PC-9 (cell line): ENCODE results near the gene MAPK8IP3. TPM values are rescaled to one million over a fixed set of nuclear protein-coding genes. Genes with fewer than 3 reads are reported as not detected.

Experiments
- BruUV-seq: library from RNA; stranded (reverse); fragments of 400-500 nt; replicated peaks from 2 replicates; lab custom pipeline; 2021; lab: Mats Ljungman, UMichigan
- CTCF ChIA-PET: fragments of 300-600 bp; sonication (Branson Sonifier 250); formaldehyde crosslinking; loops from one replicate; lab custom pipeline; 2022; ENCODE audit warnings: antibody characterized with exemption; lab: Charles Lee
- POLR2A ChIA-PET: fragments of 300-600 bp; sonication (Branson Sonifier 250); formaldehyde crosslinking; loops from one replicate; lab custom pipeline; 2022; ENCODE audit warnings: antibody characterized with exemption; ENCODE audit not compliant: unreplicated experiment; lab: Charles Lee
- DNase-seq, 2 experiments: peaks; one replicate each; pipeline versions ENCODE4 v3.0.0 to v3.0.0-alpha.2; 2015 to 2022; ENCODE audit warnings: mixed read lengths in 1 of 2
- H2AFZ ChIP-seq: fragments of 200-600 bp; sonication (generic); 2 replicates; pipeline ENCODE4 v1.8.1; 2017; ENCODE audit warnings: antibody characterized with exemption
- H3F3A ChIP-seq: fragments of 200-600 bp; sonication (generic); 2 replicates; pipeline ENCODE4 v1.8.1; 2017; ENCODE audit warnings: antibody characterized with exemption, mild to moderate bottlenecking, low read depth; ENCODE audit not compliant: insufficient read depth
- H3K27ac ChIP-seq: fragments of 200-600 bp; sonication (generic); 2 replicates; pipeline ENCODE4 v1.6.1; 2016; ENCODE audit warnings: mixed run types
- H3K27me3 ChIP-seq: fragments of 200-600 bp; sonication (generic); 2 replicates; pipeline ENCODE4 v1.6.1; 2016; ENCODE audit warnings: low read depth, mixed run types; ENCODE audit not compliant: insufficient read depth
- H3K36me3 ChIP-seq: fragments of 200-600 bp; sonication (generic); 2 replicates; pipeline ENCODE4 v1.6.1; 2016; ENCODE audit warnings: low read depth, mixed run types
- H3K4me1 ChIP-seq: fragments of 200-600 bp; sonication (generic); replicated peaks from 2 replicates; pipeline ENCODE4 v1.6.1; 2016; ENCODE audit warnings: mixed run types; ENCODE audit not compliant: insufficient read depth
- H3K4me2 ChIP-seq: fragments of 200-600 bp; sonication (generic); 2 replicates; pipeline ENCODE4 v1.6.1; 2017; ENCODE audit warnings: mixed run types
- H3K4me3 ChIP-seq: fragments of 200-600 bp; sonication (generic); 2 replicates; pipeline ENCODE4 v1.6.1; 2016; ENCODE audit warnings: mixed run types
- H3K79me2 ChIP-seq: fragments of 200-600 bp; sonication (generic); 2 replicates; pipeline ENCODE4 v1.6.1; 2017; ENCODE audit warnings: low read depth, mixed run types
- H3K9me2 ChIP-seq: fragments of 200-600 bp; sonication (generic); 2 replicates; pipeline ENCODE4 v1.8.1; 2017; ENCODE audit warnings: mild to moderate bottlenecking; ENCODE audit not compliant: insufficient read depth
- H3K9me3 ChIP-seq: fragments of 200-600 bp; sonication (generic); 2 replicates; pipeline ENCODE4 v1.8.1; 2016; ENCODE audit warnings: low read depth; ENCODE audit not compliant: insufficient read depth
- H4K20me1 ChIP-seq: fragments of 200-600 bp; sonication (generic); 2 replicates; pipeline ENCODE4 v1.8.1; 2017; ENCODE audit not compliant: insufficient read depth
- CTCF ChIP-seq: fragments of 200-600 bp; sonication (generic); conservative IDR thresholded peaks from 2 replicates; pipeline ENCODE4 v1.6.1; 2017; ENCODE audit warnings: mixed run types, antibody characterized with exemption, mild to moderate bottlenecking, moderate library complexity
- EZH2 ChIP-seq: fragments of 200-600 bp; sonication (generic); IDR thresholded peaks from 2 replicates; pipeline ENCODE4 v1.8.0; 2017; ENCODE audit warnings: antibody characterized with exemption, low read depth
- intact Hi-C: fragments of 100-400 bp; cut with micrococcal nuclease; formaldehyde crosslinking; loops from one replicate; pipeline ENCODE4 v1.10.0; 2022; ENCODE audit not compliant: unreplicated experiment
- total RNA-seq: library from RNA; stranded (reverse); gene quantifications from 2 replicates; pipeline ENCODE4 v1.2.3, GENCODE V29; 2021

Gene MAPK8IP3
- total RNA-seq, 1 experiment from 2014 or later, result 125 TPM

- TF ChIP-seq CTCF, result no peak
- TF ChIP-seq EZH2, result no peak
- intact Hi-C loops, result no loop called here
- H3K4me1 ChIP-seq, result peaks cover 18% of the 10 kb centered on the region
- H3K27ac ChIP-seq, result no peak overlapping the region
- no peak overlapping the region for H3K4me3 ChIP-seq
- no peak overlapping the region for H3K4me2 ChIP-seq
- peaks cover 16% of the 10 kb centered on the region; the same call in 1 of the 2 replicates for H3F3A ChIP-seq
- ChIA-PET CTCF (interaction anchor here (0.9 kb wide), 1 partner anchor 15 kb away, joined by 3 read pairs; no protein-coding TSS in a partner anchor), POLR2A (no interaction called here)
- no peaks in the 10 kb centered on the region for H3K9me3 ChIP-seq
- H3K9me2 ChIP-seq, result no peaks in the 10 kb centered on the region
- H3K36me3 ChIP-seq, result no peaks in the 10 kb centered on the region
- no peak overlapping the region for H2AFZ ChIP-seq
- no peaks in the 10 kb centered on the region for H3K27me3 ChIP-seq
- peaks cover 62% of the 10 kb centered on the region for H3K79me2 ChIP-seq
- peaks cover 10% of the 10 kb centered on the region for H4K20me1 ChIP-seq
- DNase-seq, result no peak
- BruUV-seq, result no TSS peak
These were observed 2.8 kb downstream of the MAPK8IP3 start for GRCh38 chr16:1708768-1709180.

- no peak for DNase-seq
- Histone ChIP-seq H3K9me3 (no peaks in the 10 kb centered on the region), H3K36me3 (no peaks in the 10 kb centered on the region), H3F3A (peaks cover 13% of the 10 kb centered on the region; the same call in 1 of the 2 replicates), H3K27me3 (no peaks in the 10 kb centered on the region), H3K4me2 (no peak overlapping the region), H3K9me2 (no peaks in the 10 kb centered on the region), H4K20me1 (peaks cover 10% of the 10 kb centered on the region), H3K4me1 (peaks cover 17% of the 10 kb centered on the region), H3K79me2 (peaks cover 67% of the 10 kb centered on the region), H3K27ac (no peak overlapping the region), H3K4me3 (no peak overlapping the region), H2AFZ (no peak overlapping the region)
- no TSS peak for BruUV-seq
- intact Hi-C loops, result no loop called here
- no peak for TF ChIP-seq EZH2
- TF ChIP-seq CTCF, result no peak
- CTCF ChIA-PET, result interaction anchor here (0.9 kb wide), 1 partner anchor 14 kb away, joined by 3 read pairs; no protein-coding TSS in a partner anchor
- POLR2A ChIA-PET, result no interaction called here
These were observed 3.4 kb downstream of the MAPK8IP3 start for GRCh38 chr16:1709356-1709755.

GRCh38 chr16:1710811-1711507 is 5.0 kb downstream of the MAPK8IP3 start:
- no peaks in the 10 kb centered on the region for H3K36me3 ChIP-seq
- POLR2A ChIA-PET, result interaction anchor here (0.6 kb wide), 1 partner anchor 48 kb away, joined by 7 read pairs; no protein-coding TSS in a partner anchor
- TF ChIP-seq CTCF, result no peak
- no peak for TF ChIP-seq EZH2
- no peaks in the 10 kb centered on the region for H3K9me2 ChIP-seq
- H2AFZ ChIP-seq, result no peak overlapping the region
- no peak for DNase-seq
- BruUV-seq, result no TSS peak
- CTCF ChIA-PET, result interaction anchor here (0.7 kb wide), 1 partner anchor 13 kb away, joined by 3 read pairs; no protein-coding TSS in a partner anchor
- no peaks in the 10 kb centered on the region for H3F3A ChIP-seq
- H3K9me3 ChIP-seq, result no peaks in the 10 kb centered on the region
- H3K27me3 ChIP-seq, result no peaks in the 10 kb centered on the region
- H3K4me3 ChIP-seq, result no peak overlapping the region
- H3K79me2 ChIP-seq, result peaks cover 78% of the 10 kb centered on the region
- H3K27ac ChIP-seq, result no peak overlapping the region
- intact Hi-C loops, result no loop called here
- H3K4me1 ChIP-seq, result peaks cover 9% of the 10 kb centered on the region
- H3K4me2 ChIP-seq, result no peak overlapping the region
- peaks cover 10% of the 10 kb centered on the region for H4K20me1 ChIP-seq
